ENCODE measurements around the gene HOXA7. TPM values are rescaled to one million over a fixed set of nuclear protein-coding genes. Genes with fewer than 3 reads are reported as not detected.

Gene HOXA7
- total and polyA plus RNA-seq, 2 donors (not counting 1 experiment from before 2014, with no cell fraction given): 0.37 TPM; not detected in 1

GRCh38 chr7:27129729-27130539, 26.5 kb downstream of the HOXA7 start:
- Histone ChIP-seq H3K27me3 (replicated peaks in 1 of 4; ENCODE audit: control extremely low read depth in 1 of 4, control insufficient read depth in 3 of 4, insufficient read depth in 4 of 4, low read length in 3 of 4) (peaks cover 0 to 16% (median 5%) of the 10 kb centered on the region in 4 experiments), H3K27ac (ENCODE audit: low read length in 2 of 2) (no peak overlapping the region), H3K4me3 (ENCODE audit: control extremely low read depth in 1 of 5, extremely low read depth in 1 of 5, insufficient read depth in 1 of 5, low read depth in 2 of 5, low read length in 4 of 5) (peak overlapping the region in 3 of 5 experiments; percentile 58 to 72 (median 67)), H3K9me3 (ENCODE audit: control extremely low read depth in 1 of 3, control insufficient read depth in 2 of 3, insufficient read depth in 1 of 3, low read length in 2 of 3) (peaks cover 0 to 13% (median 0%) of the 10 kb centered on the region in 3 donors), H3K79me2 (ENCODE audit: control insufficient read depth, insufficient read depth, low read length) (no peaks in the 10 kb centered on the region), H4K20me1 (ENCODE audit: control insufficient read depth, insufficient read depth, low read length, poor library complexity, severe bottlenecking) (no peaks in the 10 kb centered on the region), H3K4me1 (ENCODE audit: control insufficient read depth in 2 of 2, insufficient read depth in 2 of 2, low read length in 2 of 2) (no peaks in the 10 kb centered on the region), H3K4me2 (replicated peaks; ENCODE audit: low read depth, low read length, poor library complexity, severe bottlenecking) (peak overlapping the region; percentile 74), H3K9ac (ENCODE audit: low read length) (peak overlapping the region; percentile 71), H3K36me3 (replicated peaks in 1 of 2; ENCODE audit: control extremely low read depth in 1 of 2, control insufficient read depth in 1 of 2, extremely low read depth in 1 of 2, insufficient read depth in 2 of 2, low read length in 1 of 2) (no peaks in the 10 kb centered on the region), H2AFZ (ENCODE audit: insufficient read depth, low read depth, low read length, poor library complexity, severe bottlenecking) (peak overlapping the region; percentile 83)
- H3K27ac Mint-ChIP-seq: no peak overlapping the region
- peak overlapping the region; percentile 34 for H3K4me3 Mint-ChIP-seq
- ChIA-PET POLR2A (no interaction called here), CTCF (interaction anchor here (1.1 kb wide), 1 partner anchor 31 kb away, joined by 5 read pairs; no protein-coding TSS in a partner anchor)
- peaks cover 2% of the 10 kb centered on the region for H3K9me3 Mint-ChIP-seq (ENCODE audit: insufficient read depth)
- intact Hi-C loops (cut with micrococcal nuclease): loop anchor here (1.0 kb wide), 1 partner anchor 266 kb away; the partner anchor contains the start of gene SKAP2
- no peaks in the 10 kb centered on the region for H3K4me1 Mint-ChIP-seq
- ATAC-seq (ENCODE audit: low read depth): peak; percentile 37
- no peak for DNase-seq
- WGBS (ENCODE audit: insufficient coverage): 61% methylated on average over 69 of the region's 72 CpGs
- TF ChIP-seq, protein P1, sequence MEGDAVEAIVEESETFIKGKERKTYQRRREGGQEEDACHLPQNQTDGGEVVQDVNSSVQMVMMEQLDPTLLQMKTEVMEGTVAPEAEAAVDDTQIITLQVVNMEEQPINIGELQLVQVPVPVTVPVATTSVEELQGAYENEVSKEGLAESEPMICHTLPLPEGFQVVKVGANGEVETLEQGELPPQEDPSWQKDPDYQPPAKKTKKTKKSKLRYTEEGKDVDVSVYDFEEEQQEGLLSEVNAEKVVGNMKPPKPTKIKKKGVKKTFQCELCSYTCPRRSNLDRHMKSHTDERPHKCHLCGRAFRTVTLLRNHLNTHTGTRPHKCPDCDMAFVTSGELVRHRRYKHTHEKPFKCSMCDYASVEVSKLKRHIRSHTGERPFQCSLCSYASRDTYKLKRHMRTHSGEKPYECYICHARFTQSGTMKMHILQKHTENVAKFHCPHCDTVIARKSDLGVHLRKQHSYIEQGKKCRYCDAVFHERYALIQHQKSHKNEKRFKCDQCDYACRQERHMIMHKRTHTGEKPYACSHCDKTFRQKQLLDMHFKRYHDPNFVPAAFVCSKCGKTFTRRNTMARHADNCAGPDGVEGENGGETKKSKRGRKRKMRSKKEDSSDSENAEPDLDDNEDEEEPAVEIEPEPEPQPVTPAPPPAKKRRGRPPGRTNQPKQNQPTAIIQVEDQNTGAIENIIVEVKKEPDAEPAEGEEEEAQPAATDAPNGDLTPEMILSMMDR (IDR thresholded peaks at IDR 0.05): no peak
- no peak for TF ChIP-seq EZH2 (IDR thresholded peaks at IDR 0.05; ENCODE audit: borderline replicate concordance, insufficient read depth, low read depth, low read length, poor library complexity, severe bottlenecking)
- peaks cover 65% of the 10 kb centered on the region for H3K27me3 Mint-ChIP-seq

Measured in B cell (primary cell).